HG03103 (cell line): Measurements from ENCODE around the gene AKT1S1.

Experiments
- ATAC-seq: cut with Tn5 transposase; IDR thresholded peaks from one replicate; pipeline ENCODE4 v1.9.1; 2021; ENCODE audit warnings: low read depth; ENCODE audit not compliant: unreplicated experiment

AKT1S1 gene

GRCh38 chr19:49908480-49909420 lies 31.6 kb upstream of the AKT1S1 start:
- ATAC-seq, result no peak

- no peak for ATAC-seq
Measured at GRCh38 chr19:49907745-49908446, 30.7 kb upstream of the AKT1S1 start.

- ATAC-seq, result no peak
Measured at GRCh38 chr19:49906879-49907564, 29.9 kb upstream of the AKT1S1 start.

GRCh38 chr19:49904136-49904535 lies 27.0 kb upstream of the AKT1S1 start:
- ATAC-seq, result no peak

GRCh38 chr19:49896863-49897621 lies 19.9 kb upstream of the AKT1S1 start, which contains the start of gene IL4I1:
TSS of gene IL4I1 (minus strand) at chr19:49896887. CDS start at chr19:49896160, 727 bp downstream.
- no peak for ATAC-seq

GRCh38 chr19:49895566-49896297 lies 18.6 kb upstream of the AKT1S1 start:
- no peak for ATAC-seq

- no peak for ATAC-seq
Measured at GRCh38 chr19:49894879-49895565, 17.9 kb upstream of the AKT1S1 start.

GRCh38 chr19:49894011-49894664 lies 17.0 kb upstream of the AKT1S1 start:
- no peak for ATAC-seq

- no peak for ATAC-seq
Measured at GRCh38 chr19:49892716-49893115, 15.6 kb upstream of the AKT1S1 start.

- no peak for ATAC-seq
Measured at GRCh38 chr19:49891393-49891792, 14.2 kb upstream of the AKT1S1 start.

GRCh38 chr19:49890349-49891311 lies 13.5 kb upstream of the AKT1S1 start:
- ATAC-seq, result no peak

- no peak for ATAC-seq
Measured at GRCh38 chr19:49889687-49890348, 12.7 kb upstream of the AKT1S1 start.

GRCh38 chr19:49889038-49889686 lies 12.0 kb upstream of the AKT1S1 start:
- no peak for ATAC-seq

GRCh38 chr19:49888510-49888824 lies 11.3 kb upstream of the AKT1S1 start:
- ATAC-seq, result no peak

- ATAC-seq, result no peak
Measured at GRCh38 chr19:49887665-49888509, 10.7 kb upstream of the AKT1S1 start.
